HG02798 (cell line): ENCODE results near the gene LUM.
A peak's percentile ranks its signal among the peaks of the same experiment; 100 is the strongest.
"Not testable (repeated sequence)": the region's sequence is repeated elsewhere in the genome, so short reads cannot be mapped to it uniquely, and the experiment has no call there.

Experiments used
- ATAC-seq: cut with Tn5 transposase; IDR thresholded peaks from one replicate; pipeline ENCODE4 v1.9.1; 2021; ENCODE audit warnings: mild to moderate bottlenecking; ENCODE audit not compliant: unreplicated experiment, poor library complexity

LUM gene

GRCh38 chr12:91110311-91110924 lies 876 bp downstream of the LUM start:
- ATAC-seq, result no peak

- no peak for ATAC-seq
These were observed 1.5 kb downstream of the LUM start for GRCh38 chr12:91109581-91110310.

- ATAC-seq, result peak; percentile 76
These were observed 2.1 kb downstream of the LUM start for GRCh38 chr12:91109148-91109564.

DNA sequence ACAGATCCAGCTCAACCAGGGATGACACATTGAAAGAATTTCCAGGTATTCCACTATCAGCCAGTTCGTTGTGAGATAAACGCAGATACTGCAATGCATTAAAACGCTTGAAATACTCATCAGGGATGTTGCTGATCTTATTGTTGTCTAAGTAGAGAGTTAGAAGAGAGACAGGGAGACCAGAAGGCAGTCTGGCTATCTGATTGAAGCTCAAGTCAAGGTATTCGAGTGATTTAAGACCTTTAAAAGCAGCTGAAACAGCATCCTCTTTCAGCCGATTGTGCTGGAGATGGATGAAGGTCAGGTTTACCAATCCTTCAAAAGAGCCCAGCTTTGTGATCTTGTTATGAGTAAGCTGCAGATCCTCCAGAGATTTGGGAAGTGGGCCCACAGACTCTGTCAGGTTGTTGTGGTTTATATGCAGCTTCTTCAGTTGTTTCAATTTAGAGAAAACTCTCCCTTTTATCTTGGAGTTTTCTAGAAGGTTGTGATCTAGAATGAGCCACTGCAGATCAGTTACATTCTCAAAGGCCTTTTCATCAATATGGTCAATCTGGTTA lies 3.0 kb downstream of the LUM start:
- no peak for ATAC-seq

GRCh38 chr12:91106283-91106682 lies 5.0 kb downstream of the LUM start:
- ATAC-seq, result no peak

DNA sequence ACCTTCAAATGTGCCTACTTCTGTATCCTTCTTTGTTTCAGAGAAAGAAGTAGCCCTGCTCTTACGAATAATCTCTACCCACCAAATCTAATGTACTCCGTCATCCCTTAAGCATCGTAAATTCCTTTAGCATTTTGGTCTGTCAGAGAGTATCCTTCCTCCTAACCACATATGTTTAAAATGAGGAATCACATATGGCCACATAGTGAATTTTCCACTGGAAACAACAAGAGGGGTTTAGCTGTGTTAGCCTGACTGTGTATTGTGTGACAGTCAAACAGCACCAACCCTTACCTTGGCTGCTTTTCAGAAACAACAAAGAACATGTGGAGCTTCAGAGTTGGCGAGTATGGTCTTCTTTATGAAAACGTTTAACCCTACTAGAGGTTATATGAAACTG lies 5.5 kb downstream of the LUM start:
- ATAC-seq, result no peak

- peak; percentile 68 for ATAC-seq
These were observed 6.4 kb downstream of the LUM start for GRCh38 chr12:91104812-91105466.

DNA sequence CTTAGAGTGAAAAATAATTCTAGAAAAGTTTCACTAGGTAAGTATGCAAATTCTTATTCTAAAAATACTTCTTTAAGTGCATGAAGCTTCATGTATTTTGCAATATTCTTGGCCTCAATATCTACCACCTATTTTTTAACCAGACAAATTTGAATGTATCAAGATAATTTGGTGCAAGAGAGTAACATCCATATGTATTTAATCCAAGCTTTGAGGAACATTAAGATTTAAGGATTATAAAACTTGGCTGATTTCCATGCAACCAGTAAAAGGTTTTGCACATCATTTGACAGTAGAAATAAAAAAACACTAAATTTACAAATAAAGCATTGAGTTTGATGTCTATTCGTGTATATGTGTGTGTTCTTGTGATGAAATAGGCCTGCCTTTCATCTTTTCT lies 7.7 kb downstream of the LUM start:
- ATAC-seq, result no peak

DNA sequence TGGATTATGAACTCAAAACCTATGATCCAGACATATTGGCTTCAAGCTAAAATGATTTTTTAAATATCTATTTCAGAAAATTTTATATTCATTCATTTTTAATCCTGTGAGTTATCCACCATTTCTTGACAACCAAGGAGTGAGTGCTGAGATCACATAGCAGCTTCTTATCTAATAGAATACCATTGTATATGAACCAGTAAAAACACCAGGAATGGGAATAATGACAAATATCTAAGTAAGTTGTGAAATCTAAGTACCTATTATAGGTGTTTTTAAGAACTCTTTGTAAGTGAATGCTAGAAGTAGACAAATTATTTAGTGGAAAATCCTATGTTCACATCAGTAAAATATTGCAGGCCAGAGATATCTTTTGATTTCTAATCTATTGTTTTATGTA lies 8.2 kb downstream of the LUM start:
- no peak for ATAC-seq

GRCh38 chr12:91100906-91101305 lies 10.4 kb downstream of the LUM start:
- no peak for ATAC-seq

- ATAC-seq, result no peak
These were observed 11.5 kb downstream of the LUM start for GRCh38 chr12:91099836-91100235.

DNA sequence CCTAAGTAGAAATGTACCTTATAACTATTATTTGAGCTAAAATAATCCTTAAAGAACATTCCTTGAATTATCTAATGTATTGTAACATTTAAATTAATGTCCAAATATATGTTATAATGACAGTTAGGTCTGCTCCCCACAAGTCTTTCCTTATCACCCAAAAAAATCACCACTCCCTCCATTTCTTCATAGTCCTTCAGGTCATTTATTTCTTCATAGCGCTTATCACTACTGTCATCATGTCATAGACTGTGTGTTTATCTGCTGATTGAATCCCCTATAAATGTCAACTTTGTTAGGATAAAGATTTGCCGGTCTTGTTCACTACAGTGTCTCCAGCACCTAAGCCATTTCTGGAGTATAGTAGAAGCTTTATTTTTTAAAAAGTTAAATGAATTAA lies 12.0 kb downstream of the LUM start:
- no peak for ATAC-seq

DNA sequence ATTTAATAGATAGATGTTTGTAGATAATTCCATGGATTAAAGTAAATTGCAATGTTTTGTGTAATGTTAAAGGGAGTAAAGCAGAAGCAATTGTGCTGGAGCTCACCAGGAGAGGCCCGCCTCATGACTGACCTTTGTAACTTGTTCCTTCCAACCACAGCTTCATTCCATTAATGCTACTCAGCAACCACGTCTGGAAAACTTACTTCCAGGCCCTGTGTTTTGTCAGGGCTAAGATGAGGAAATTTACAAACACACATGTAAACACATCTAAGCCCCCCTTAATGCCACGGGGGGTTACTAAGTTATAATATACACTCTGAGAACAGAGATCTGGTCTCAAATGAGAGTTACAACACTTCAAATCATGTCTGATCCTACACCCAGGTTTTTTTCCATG lies 12.4 kb downstream of the LUM start:
- ATAC-seq, result no peak

DNA sequence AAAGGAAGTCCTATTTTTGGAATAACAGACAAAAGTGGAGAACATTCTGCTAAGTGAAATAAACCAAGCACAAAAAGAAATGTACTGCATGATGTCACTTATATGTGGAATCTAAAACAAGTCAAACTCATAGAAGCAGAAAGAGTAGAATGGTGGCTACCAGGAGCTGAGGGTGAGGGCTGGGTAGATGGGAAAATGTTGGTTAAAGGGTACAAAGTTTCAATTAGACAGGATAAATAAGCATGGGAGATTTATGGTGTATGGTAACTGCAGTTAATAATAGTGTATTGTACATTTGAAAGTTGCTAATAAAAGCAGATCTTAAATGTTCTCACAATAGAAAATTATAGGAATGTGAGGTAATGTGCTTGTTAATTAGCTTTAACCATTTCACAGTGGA lies 12.8 kb downstream of the LUM start:
- ATAC-seq, result no peak

- ATAC-seq, result no peak
These were observed 16.3 kb downstream of the LUM start for GRCh38 chr12:91094957-91095356.

- ATAC-seq, result no peak
These were observed 17.1 kb downstream of the LUM start for GRCh38 chr12:91094032-91094662.

- ATAC-seq, result no peak
These were observed 18.0 kb downstream of the LUM start for GRCh38 chr12:91093341-91093740.

- no peak for ATAC-seq
These were observed 19.2 kb downstream of the LUM start for GRCh38 chr12:91091916-91092715.

- not testable (repeated sequence) for ATAC-seq
These were observed 21.3 kb downstream of the LUM start for GRCh38 chr12:91089953-91090352.

DNA sequence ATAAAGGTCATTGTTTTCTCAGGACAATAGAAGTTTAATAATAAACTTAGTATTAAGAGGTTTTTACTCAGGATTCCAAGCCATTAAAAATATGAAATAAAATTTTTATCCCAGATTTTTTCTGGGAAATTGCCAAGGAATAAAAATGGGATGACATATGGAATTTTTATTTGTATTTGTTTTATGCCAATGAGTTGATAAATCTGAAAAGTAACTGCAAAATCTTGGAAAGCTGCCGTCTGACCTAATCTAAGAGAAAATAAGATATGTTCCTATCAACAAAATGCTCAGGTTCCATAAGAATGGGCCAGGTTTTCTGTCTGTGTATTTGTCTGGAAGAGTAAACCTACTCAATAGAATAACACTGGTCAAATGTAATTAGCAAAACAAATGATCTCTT lies 31.3 kb downstream of the LUM start:
- no peak for ATAC-seq
